Right atrium auricular region (tissue), 2 donors: ENCODE results near the gene MYL4. TPM values are rescaled to one million over a fixed set of nuclear protein-coding genes. Genes with fewer than 3 reads are reported as not detected.
"Not testable (repeated sequence)": the region's sequence is repeated elsewhere in the genome, so short reads cannot be mapped to it uniquely, and the experiment has no call there.

Source experiments
- DNase-seq: peaks from one replicate; pipeline ENCODE4 v3.0.0-alpha.2; 2019; ENCODE audit warnings: low spot score
- H3K27ac ChIP-seq, 2 donors: fragments of 200-600 bp; sonication (generic); 1 replicate in 1 of 2; 2 replicates in 1 of 2; pipeline ENCODE4 v1.5.1; 2016 to 2019
- H3K27me3 ChIP-seq, 2 donors: fragments of 200-600 bp; sonication (generic); one replicate each; pipeline versions ENCODE4 v1.5.1 to v1.6.0; 2017 to 2019
- H3K36me3 ChIP-seq: fragments of 200-600 bp; sonication (generic); one replicate; pipeline ENCODE4 v1.5.1; 2016
- H3K4me1 ChIP-seq, 2 donors: fragments of 200-600 bp; sonication (generic); one replicate each; pipeline versions ENCODE4 v1.5.1 to v1.6.0; 2017 to 2019
- H3K4me3 ChIP-seq, 2 donors: fragments of 200-600 bp; sonication (generic); 1 replicate in 1 of 2; 2 replicates in 1 of 2; pipeline ENCODE4 v1.5.1; 2017 to 2019; ENCODE audit warnings: mild to moderate bottlenecking in 1 of 2, moderate library complexity in 1 of 2
- H3K9me3 ChIP-seq, 2 donors: fragments of 200-600 bp; sonication (generic); one replicate each; pipeline ENCODE4 v1.5.1; 2019
- total RNA-seq, 2 donors: library from RNA; depleted of rRNA; stranded (reverse); fragments of >200 nt; gene quantifications; one replicate each; pipeline ENCODE4 v1.1.0, GENCODE V29; 2016
- TF ChIP-seq, protein P1 (sequence below), 2 donors: fragments of 200-600 bp; sonication (generic); IDR thresholded peaks; one replicate each; pipeline ENCODE4 v1.5.1; 2019; ENCODE audit warnings: antibody characterized with exemption in 2 of 2

MYL4 gene
- total RNA-seq, 2 donors from 2014 or later: 3,895 to 5,829 TPM

DNA sequence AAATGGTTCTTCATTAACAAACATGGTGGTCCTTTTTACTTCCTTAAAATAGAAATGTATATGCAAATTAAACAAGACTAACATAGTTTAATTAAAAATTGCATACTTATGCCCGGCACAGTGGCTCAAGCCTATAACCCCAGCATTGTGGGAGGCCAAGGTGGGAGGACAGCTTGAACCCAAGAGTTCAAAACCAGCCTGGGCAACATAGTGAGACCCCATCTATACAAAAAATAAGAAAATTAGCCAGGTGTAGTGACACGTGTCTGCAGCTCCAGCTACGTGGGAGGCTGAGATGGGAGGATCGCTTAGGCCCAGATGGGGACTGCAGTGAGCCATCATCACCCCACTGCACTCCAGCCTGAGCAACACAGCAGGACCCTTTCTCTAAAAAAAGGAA is 38.4 kb upstream of the MYL4 start:
- Histone ChIP-seq H3K9me3 (no peaks in the 10 kb centered on the region), H3K27me3 (no peaks in the 10 kb centered on the region), H3K36me3 (peaks cover 34% of the 10 kb centered on the region), H3K4me3 (no peak overlapping the region), H3K4me1 (peaks cover 0 to 18% of the 10 kb centered on the region in 2 donors), H3K27ac (no peak overlapping the region)
- TF ChIP-seq, protein P1, sequence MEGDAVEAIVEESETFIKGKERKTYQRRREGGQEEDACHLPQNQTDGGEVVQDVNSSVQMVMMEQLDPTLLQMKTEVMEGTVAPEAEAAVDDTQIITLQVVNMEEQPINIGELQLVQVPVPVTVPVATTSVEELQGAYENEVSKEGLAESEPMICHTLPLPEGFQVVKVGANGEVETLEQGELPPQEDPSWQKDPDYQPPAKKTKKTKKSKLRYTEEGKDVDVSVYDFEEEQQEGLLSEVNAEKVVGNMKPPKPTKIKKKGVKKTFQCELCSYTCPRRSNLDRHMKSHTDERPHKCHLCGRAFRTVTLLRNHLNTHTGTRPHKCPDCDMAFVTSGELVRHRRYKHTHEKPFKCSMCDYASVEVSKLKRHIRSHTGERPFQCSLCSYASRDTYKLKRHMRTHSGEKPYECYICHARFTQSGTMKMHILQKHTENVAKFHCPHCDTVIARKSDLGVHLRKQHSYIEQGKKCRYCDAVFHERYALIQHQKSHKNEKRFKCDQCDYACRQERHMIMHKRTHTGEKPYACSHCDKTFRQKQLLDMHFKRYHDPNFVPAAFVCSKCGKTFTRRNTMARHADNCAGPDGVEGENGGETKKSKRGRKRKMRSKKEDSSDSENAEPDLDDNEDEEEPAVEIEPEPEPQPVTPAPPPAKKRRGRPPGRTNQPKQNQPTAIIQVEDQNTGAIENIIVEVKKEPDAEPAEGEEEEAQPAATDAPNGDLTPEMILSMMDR (IDR thresholded peaks at IDR 0.05): no peak
- DNase-seq: no peak

DNA sequence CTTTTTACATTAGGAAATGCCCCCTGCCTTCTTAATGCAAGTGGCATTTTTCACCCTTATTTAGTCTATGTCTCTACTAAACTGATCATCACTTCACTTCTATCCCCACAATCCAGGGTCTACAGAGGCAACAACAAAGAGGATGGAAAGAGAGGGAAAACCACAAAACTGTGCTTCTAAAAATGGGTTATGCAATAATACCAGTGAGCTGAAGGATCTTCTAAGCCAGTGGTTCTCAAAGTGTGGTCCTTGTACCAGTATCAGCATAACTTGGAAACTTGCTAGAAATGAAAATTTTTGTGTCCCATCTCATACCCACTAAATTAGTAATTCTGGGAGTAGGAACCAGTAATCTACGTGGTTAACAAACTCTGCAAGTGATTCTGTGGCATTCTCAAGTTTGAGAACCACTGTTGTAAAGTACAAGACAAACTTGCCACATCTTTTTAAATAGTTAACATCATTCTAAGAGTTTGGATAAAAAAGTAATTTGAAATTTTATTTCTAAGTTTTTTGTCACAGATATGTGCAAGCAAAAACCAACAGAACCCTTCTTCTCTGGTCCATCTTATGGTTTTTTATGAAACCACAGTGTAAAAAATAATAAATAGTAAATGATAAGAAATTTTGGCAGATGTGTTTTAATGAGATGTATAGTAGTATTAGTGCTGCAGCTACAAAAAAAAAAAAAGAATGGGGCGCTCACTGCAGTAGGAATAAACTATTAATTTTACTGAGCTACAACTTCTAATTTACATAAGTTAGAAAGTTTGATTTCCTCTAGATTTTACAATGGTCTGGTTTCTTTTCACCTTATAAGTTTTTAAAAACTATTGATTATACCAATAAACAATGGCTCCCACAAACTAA is 36.2 kb upstream of the MYL4 start:
- Histone ChIP-seq H3K4me1 (peaks cover 0 to 25% of the 10 kb centered on the region in 2 donors), H3K4me3 (no peak overlapping the region), H3K27ac (no peak overlapping the region), H3K9me3 (no peaks in the 10 kb centered on the region), H3K27me3 (no peaks in the 10 kb centered on the region), H3K36me3 (peaks cover 26% of the 10 kb centered on the region)
- DNase-seq: no peak
- TF ChIP-seq, protein P1 (IDR thresholded peaks at IDR 0.05): no peak

DNA sequence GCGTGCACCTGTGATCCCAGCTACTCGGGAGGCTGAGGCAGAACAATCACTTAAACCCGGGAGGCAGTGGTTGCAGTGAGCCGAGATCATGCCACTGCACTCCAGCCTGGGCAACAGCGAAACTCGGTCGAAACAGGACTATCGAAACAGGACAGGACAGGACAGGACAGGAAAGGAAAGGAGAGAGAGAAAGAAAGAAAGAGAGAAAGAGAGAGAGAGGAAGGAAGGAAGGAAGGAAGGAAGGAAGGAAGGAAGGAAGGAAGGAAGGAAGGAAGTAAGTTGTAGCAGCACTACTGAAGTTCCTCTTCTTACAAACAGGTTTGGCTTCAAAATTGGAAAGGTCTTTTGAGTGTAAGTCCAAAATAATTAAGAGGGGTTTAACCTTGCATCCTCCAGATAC is 34.3 kb upstream of the MYL4 start:
- H3K9me3 ChIP-seq, H3K27ac ChIP-seq, DNase-seq, H3K27me3 ChIP-seq, H3K4me3 ChIP-seq: not testable (repeated sequence)
- peaks cover 18% of the 10 kb centered on the region for H3K36me3 ChIP-seq
- peaks cover 0 to 23% of the 10 kb centered on the region in 2 donors for H3K4me1 ChIP-seq

DNA sequence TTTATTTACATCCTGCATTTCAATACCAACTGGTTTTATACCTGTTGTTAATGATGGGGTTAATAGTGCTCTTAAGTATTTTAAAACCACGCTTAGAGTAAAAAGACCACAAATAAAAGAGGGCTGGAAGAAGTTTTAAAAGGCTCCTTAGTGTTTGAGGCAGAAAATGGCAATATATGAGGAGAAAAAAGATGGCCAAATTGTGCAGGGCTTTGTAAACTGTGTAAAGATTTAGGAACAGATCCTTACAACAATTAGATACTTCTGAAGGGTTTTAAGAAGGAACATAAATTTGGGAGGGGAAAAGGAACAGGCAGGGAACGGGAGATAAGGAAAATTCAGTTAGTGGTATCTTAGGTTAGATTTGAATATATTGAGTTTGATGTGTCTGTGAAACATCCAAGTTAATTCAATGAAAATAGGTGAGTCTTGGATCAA is 32.7 kb upstream of the MYL4 start:
- H3K27me3 ChIP-seq: no peaks in the 10 kb centered on the region
- peaks cover 26% of the 10 kb centered on the region for H3K36me3 ChIP-seq
- H3K4me3 ChIP-seq: no peak overlapping the region
- H3K4me1 ChIP-seq: peaks cover 0 to 19% of the 10 kb centered on the region in 2 donors
- no peak overlapping the region for H3K27ac ChIP-seq
- TF ChIP-seq, protein P1 (IDR thresholded peaks at IDR 0.05): no peak
- no peaks in the 10 kb centered on the region for H3K9me3 ChIP-seq
- no peak for DNase-seq

DNA sequence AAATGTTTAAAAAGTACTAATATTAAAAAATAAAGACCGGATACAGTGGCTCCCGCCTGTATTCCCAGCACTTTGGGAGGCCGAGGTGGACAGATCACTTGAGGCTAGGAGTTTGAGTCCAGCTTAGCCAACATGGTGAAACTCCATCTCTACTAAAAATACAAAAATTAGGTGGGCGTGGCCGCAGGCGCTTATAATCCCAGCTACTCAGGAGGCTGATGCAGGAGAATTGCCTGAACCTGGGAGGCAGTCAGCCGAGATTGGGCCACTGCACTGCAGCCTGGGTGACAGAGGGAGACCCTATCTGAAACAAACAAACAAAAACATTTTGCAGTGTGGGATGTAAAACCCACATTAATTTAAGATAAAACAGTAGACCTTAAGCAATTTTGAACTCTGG is 31.9 kb upstream of the MYL4 start:
- Histone ChIP-seq H3K36me3 (peaks cover 26% of the 10 kb centered on the region), H3K9me3 (no peaks in the 10 kb centered on the region), H3K4me3 (no peak overlapping the region), H3K27ac (no peak overlapping the region), H3K4me1 (peaks cover 0 to 26% of the 10 kb centered on the region in 2 donors), H3K27me3 (no peaks in the 10 kb centered on the region)
- no peak for DNase-seq
- TF ChIP-seq, protein P1 (IDR thresholded peaks at IDR 0.05): no peak

DNA sequence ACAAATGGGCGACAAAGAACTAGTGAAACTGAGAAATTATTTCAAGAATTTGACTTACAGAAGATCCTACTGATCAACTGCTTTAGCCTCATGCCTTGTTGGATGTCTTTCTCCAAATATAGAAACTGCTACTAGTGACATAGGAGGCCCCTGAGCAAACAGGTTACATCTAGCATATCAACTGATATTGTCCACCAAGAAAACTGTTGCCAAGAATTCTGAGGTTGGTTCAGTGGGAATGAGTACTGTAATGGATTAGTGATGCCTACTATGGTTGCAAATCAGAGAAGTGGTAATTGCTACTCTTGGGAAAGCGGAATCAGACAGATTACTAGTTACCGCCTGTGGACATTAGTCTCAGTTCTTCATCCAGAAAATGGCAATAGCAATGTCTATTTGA is 30.0 kb upstream of the MYL4 start:
- peaks cover 0 to 35% of the 10 kb centered on the region in 2 donors for H3K4me1 ChIP-seq
- no peaks in the 10 kb centered on the region for H3K27me3 ChIP-seq
- peaks cover 18% of the 10 kb centered on the region for H3K36me3 ChIP-seq
- TF ChIP-seq, protein P1 (IDR thresholded peaks at IDR 0.05): no peak
- no peak overlapping the region for H3K4me3 ChIP-seq
- H3K9me3 ChIP-seq: no peaks in the 10 kb centered on the region
- H3K27ac ChIP-seq: no peak overlapping the region
- DNase-seq: no peak
